ENCODE results near the gene RP9.

The RP9 gene

DNA sequence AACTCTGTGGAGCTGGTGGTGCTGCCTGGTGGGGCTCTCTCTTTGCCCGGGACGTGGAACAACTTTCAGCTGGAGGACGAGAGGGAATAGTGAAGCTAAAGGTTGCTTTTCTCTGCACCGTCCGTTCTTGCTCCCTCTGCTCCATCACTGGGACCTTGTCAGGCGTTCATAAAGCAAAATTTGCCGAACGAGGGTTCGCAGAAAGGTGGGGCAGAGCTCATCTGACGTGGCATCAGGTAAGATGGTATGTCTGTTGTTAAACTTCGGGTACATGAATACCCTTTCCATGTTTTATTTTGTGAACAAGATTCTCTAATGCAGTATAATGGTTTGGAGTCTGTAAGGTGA is 20.6 kb upstream of the RP9 start:
- TF ChIP-seq EZH2 (IDR thresholded peaks at IDR 0.05; ENCODE audit: borderline replicate concordance, low read depth, low read length, severe bottlenecking) = no peak
- TF ChIP-seq, protein P1, sequence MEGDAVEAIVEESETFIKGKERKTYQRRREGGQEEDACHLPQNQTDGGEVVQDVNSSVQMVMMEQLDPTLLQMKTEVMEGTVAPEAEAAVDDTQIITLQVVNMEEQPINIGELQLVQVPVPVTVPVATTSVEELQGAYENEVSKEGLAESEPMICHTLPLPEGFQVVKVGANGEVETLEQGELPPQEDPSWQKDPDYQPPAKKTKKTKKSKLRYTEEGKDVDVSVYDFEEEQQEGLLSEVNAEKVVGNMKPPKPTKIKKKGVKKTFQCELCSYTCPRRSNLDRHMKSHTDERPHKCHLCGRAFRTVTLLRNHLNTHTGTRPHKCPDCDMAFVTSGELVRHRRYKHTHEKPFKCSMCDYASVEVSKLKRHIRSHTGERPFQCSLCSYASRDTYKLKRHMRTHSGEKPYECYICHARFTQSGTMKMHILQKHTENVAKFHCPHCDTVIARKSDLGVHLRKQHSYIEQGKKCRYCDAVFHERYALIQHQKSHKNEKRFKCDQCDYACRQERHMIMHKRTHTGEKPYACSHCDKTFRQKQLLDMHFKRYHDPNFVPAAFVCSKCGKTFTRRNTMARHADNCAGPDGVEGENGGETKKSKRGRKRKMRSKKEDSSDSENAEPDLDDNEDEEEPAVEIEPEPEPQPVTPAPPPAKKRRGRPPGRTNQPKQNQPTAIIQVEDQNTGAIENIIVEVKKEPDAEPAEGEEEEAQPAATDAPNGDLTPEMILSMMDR (IDR thresholded peaks at IDR 0.05; ENCODE audit: borderline replicate concordance, extremely low read depth, low read length, poor library complexity, severe bottlenecking) = no peak
- H3K4me3 ChIP-seq (ENCODE audit: low read depth in 1 of 2, low read length in 2 of 2) = peak overlapping the region; percentile 82 to 87
- peak overlapping the region; percentile 88 for H3K4me2 ChIP-seq (ENCODE audit: insufficient read depth, low read length)
- no peaks in the 10 kb centered on the region for H3K79me2 ChIP-seq (ENCODE audit: insufficient read depth, low read length)
- H3K9ac ChIP-seq (ENCODE audit: low read depth, low read length) = peak overlapping the region; percentile 62
- DNase-seq (no peak), ATAC-seq (ENCODE audit: insufficient read depth, low read depth) (no peak)
- H2AFZ ChIP-seq (ENCODE audit: low read depth, low read length) = peak overlapping the region; percentile 100
- no peaks in the 10 kb centered on the region for H4K20me1 ChIP-seq (ENCODE audit: insufficient read depth, low read length)
- no peaks in the 10 kb centered on the region for H3K36me3 ChIP-seq (ENCODE audit: insufficient read depth, low read length)
- H3K4me1 ChIP-seq (ENCODE audit: insufficient read depth, low read length) = peaks cover 28% of the 10 kb centered on the region
- H3K27me3 ChIP-seq (ENCODE audit: insufficient read depth, low read length, poor library complexity) = no peaks in the 10 kb centered on the region
- H3K27ac ChIP-seq (ENCODE audit: low read length) = peak overlapping the region; percentile 80; the same call in 1 of the 2 replicates
- no peaks in the 10 kb centered on the region for H3K9me3 ChIP-seq (ENCODE audit: insufficient read depth, low read length, severe bottlenecking)

DNA sequence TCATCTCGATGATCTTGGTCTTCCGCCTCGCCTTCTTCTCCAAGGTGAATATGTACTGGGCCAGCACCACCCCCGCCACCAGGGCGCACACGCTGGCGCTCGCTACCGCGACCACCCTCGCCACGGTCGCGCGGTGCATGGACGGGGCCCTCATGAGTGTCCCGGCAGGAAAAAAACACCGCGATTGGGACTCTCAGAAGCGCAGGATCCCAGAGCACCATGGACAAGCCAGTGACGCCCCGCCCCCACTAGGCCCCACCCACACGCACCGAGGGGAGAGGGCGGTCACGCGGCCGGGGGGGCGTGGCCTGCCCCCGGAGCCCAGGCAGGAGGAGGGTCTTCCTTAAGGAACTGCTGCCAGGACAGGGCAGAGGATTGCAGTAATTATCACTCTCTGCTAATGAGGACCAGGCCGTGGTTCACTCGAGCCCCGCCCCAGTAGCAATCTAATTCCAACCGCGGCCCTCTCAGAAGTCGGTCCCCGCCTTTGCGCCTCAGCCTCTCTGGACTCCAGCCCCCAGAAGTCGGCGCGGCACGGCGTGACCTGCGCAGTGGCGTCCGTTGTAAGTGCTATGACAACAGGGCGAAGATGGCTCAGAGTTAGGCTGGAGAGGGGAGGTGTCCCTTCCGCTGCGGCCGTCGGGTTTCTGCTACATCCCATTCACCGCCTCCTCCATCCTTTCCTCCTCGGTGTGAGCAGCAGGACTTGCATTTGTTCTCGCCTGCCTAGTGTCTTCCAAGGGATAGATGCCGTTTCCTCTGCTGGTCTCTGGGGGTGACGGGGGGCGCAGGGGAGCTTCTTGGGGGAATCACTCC is 20.0 kb upstream of the RP9 start, which contains the start of gene BBS9:
Gene BBS9, plus strand, starts transcription at position 575 of the 816 bp plus-strand sequence. CDS start 16,689 bp downstream, outside the sequence.
- Histone ChIP-seq H2AFZ (ENCODE audit: low read depth, low read length) (peak within 1 kb of the TSS; percentile 100), H3K9me3 (ENCODE audit: insufficient read depth, low read length, severe bottlenecking) (no peaks in the 10 kb centered on the region), H4K20me1 (ENCODE audit: insufficient read depth, low read length) (no peaks in the 10 kb centered on the region), H3K36me3 (ENCODE audit: insufficient read depth, low read length) (no peaks in the 10 kb centered on the region), H3K79me2 (ENCODE audit: insufficient read depth, low read length) (no peaks in the 10 kb centered on the region), H3K4me2 (ENCODE audit: insufficient read depth, low read length) (peak within 1 kb of the TSS; percentile 88), H3K4me1 (ENCODE audit: insufficient read depth, low read length) (peaks cover 28% of the 10 kb centered on the region), H3K27me3 (ENCODE audit: insufficient read depth, low read length, poor library complexity) (no peaks in the 10 kb centered on the region), H3K4me3 (ENCODE audit: low read depth in 1 of 2, low read length in 2 of 2) (peak within 1 kb of the TSS; percentile 82 to 87), H3K27ac (ENCODE audit: low read length) (peak within 1 kb of the TSS; percentile 80), H3K9ac (ENCODE audit: low read depth, low read length) (peak within 1 kb of the TSS; percentile 62)
- DNase-seq (peak; percentile 92), ATAC-seq (ENCODE audit: insufficient read depth, low read depth) (peak; percentile 96)
- no peak for TF ChIP-seq EZH2 (IDR thresholded peaks at IDR 0.05; ENCODE audit: borderline replicate concordance, low read depth, low read length, severe bottlenecking)
- TF ChIP-seq, protein P1 (IDR thresholded peaks at IDR 0.05; ENCODE audit: borderline replicate concordance, extremely low read depth, low read length, poor library complexity, severe bottlenecking) = peak; percentile 20

DNA sequence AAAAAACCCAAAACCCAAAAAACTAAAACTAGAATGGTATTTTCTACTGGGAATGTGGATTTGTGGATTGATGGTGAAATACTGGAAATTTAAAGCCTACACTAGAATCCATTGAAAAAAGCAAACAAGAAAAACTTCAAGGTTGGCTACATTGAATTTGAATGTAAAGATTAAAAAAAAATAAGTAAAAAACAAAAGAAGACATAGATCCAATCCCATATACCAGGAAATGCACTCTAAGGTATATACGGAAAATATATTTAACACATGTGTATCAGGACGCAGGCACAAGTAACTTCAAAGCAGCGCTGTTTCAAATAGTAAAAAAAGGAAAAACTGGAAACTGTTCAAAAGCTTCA is 19.4 kb upstream of the RP9 start:
- Histone ChIP-seq H3K9ac (ENCODE audit: low read depth, low read length) (peak overlapping the region; percentile 62), H4K20me1 (ENCODE audit: insufficient read depth, low read length) (no peaks in the 10 kb centered on the region), H3K4me3 (ENCODE audit: low read depth in 1 of 2, low read length in 2 of 2) (peak overlapping the region; percentile 82 to 87), H3K27me3 (ENCODE audit: insufficient read depth, low read length, poor library complexity) (no peaks in the 10 kb centered on the region), H3K27ac (ENCODE audit: low read length) (peak overlapping the region; percentile 80), H3K36me3 (ENCODE audit: insufficient read depth, low read length) (no peaks in the 10 kb centered on the region), H3K4me2 (ENCODE audit: insufficient read depth, low read length) (peak overlapping the region; percentile 88), H3K4me1 (ENCODE audit: insufficient read depth, low read length) (peaks cover 28% of the 10 kb centered on the region), H2AFZ (ENCODE audit: low read depth, low read length) (peak overlapping the region; percentile 100), H3K79me2 (ENCODE audit: insufficient read depth, low read length) (no peaks in the 10 kb centered on the region), H3K9me3 (ENCODE audit: insufficient read depth, low read length, severe bottlenecking) (no peaks in the 10 kb centered on the region)
- ATAC-seq (ENCODE audit: insufficient read depth, low read depth) = no peak
- no peak for DNase-seq
- TF ChIP-seq, protein P1 (IDR thresholded peaks at IDR 0.05; ENCODE audit: borderline replicate concordance, extremely low read depth, low read length, poor library complexity, severe bottlenecking) = no peak
- no peak for TF ChIP-seq EZH2 (IDR thresholded peaks at IDR 0.05; ENCODE audit: borderline replicate concordance, low read depth, low read length, severe bottlenecking)
